ENCODE results near the gene HERPUD1.
"Not testable (repeated sequence)": the region's sequence is repeated elsewhere in the genome, so short reads cannot be mapped to it uniquely, and the experiment has no call there.

Gene HERPUD1

GRCh38 chr16:56911771-56912571 is 20.0 kb upstream of the HERPUD1 start:
- no peak for DNase-seq

DNA sequence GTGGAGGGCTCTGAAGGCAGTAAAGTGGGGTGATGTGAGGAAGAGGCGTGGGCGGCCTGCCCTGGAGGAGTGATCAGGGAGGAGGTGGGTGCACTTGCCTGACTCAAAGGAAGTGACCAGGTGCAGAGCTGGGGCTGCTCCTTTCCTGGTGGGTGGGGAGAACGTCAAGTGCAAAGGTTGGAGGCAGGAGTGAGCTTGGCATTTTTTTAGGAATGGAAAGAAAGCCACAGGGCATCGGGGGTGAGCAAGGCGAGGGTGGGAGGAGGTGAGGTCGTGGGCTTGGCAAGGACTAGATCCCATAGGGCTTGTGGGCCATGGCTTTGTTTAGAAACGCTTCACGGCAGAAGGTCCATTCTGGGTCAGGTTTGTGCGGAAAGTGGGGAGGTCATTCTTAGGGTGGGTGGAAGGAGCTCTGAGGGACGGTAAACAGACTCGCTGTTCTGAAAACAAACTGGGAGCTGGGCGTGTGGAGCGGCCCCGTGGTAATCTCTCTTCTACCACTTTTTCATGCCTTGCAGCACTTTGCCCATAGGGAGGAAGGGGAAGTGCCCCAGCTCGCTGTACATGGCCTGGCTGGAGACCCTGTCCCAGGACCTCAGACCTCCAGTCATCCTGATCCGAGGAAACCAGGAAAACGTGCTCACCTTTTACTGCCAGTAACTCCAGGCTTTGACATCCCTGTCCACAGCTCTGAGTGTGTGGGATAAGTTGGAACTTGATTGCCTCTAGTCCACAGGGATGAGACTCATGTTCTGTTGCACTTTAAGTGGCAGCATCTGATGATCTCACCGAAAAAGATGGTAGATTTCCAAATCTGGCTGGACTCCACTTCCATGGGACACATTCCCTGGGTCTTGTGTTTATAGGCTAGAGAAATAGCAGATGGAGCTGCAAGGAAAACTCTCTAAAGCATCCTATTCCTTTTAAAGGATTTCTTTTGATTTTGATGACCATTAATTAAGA is 18.9 kb upstream of the HERPUD1 start:
- DNase-seq, result no peak

GRCh38 chr16:56914896-56915295 is 17.0 kb upstream of the HERPUD1 start:
- no peak for DNase-seq

DNA sequence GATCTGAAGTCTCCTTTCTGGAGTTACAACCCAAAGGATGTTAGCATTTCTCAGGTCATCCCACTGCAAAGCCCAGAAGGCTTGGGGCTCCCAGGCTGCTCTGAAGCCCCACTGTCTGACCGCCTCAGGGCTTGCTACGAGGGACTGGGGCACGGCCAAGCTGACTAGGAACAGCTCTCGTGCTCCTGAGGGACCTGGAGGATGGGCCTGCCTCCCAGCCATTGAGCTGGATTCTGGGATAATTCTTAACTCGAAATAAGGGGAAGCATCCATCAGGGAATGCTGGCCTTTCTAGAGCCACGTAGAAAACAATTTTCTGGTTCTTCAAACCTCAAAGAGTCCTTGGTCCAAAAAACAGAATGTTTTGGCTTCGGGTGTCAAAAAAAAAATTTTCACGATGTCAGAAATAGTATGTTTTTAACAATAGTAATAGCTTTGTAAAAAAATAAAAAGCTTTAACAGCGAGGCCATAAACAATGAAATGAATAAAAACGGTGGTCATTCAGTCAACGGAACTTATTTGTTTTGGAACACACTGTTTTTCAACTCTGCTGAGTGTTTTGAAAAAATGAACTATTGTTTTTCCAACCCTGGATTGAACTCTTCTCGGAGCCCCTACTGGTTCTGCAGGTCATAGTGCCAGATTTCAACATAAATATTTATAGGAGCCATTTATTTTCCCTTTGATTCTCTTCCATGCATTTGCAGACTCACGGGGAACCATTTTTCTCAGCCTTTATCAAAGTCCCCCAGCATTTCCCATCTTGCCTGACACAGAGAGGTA is 16.4 kb upstream of the HERPUD1 start:
- no peak for DNase-seq

GRCh38 chr16:56916571-56917403 is 15.2 kb upstream of the HERPUD1 start:
- DNase-seq, result peak; percentile 36

GRCh38 chr16:56918467-56919012 is 13.4 kb upstream of the HERPUD1 start:
- no peak for DNase-seq

GRCh38 chr16:56919099-56919800 is 12.7 kb upstream of the HERPUD1 start:
- no peak for DNase-seq

GRCh38 chr16:56921571-56921970 is 10.4 kb upstream of the HERPUD1 start:
- DNase-seq, result no peak

DNA sequence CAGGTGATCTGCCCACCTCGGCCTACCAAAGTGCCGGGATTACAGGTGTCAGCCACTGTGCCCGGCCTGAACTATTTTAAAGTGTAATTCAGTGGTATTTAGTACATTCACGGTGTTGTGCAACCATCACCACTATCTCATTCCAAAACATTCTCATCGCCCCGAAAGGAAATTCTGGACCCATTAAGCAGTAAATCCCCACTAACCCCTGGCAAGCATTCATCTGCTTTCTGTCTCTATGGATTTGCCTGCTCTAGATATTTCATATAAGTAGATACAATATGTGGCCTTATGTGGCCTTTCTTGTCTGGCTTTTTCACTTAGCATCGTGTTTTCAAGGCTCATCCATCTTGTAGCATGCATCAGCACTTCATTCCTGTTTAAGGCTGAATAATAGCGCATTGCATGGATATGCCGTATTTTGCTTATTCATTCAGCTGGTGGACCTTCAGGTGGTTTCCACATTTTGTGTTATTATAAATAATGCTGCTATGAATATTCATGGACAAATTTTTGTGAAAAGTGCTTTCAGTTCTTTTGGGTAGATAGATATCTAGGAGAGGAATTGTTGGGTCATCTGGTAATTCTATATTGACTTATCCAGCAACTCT is 8.4 kb upstream of the HERPUD1 start:
- no peak for DNase-seq

GRCh38 chr16:56927471-56927870 is 4.5 kb upstream of the HERPUD1 start:
- no peak for DNase-seq

DNA sequence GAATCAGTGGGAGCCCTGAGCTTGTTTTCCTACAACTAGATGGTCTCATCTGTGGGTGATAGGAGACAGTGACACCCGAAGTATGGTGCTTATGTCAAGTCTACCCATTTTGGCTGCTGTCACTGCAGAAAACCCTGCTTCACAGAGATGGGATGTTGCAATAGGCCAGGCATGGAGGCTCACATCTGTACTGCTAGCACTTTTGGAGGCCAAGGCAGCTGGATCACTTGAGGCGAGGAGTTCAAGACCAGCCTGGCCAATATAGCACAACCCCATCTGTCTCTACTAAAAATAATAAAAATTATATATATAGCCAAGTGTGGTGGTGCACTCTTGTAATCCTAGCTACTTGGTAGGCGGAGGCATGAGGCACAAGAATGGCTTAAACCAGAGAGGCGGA is 2.3 kb upstream of the HERPUD1 start:
- no peak for DNase-seq

DNA sequence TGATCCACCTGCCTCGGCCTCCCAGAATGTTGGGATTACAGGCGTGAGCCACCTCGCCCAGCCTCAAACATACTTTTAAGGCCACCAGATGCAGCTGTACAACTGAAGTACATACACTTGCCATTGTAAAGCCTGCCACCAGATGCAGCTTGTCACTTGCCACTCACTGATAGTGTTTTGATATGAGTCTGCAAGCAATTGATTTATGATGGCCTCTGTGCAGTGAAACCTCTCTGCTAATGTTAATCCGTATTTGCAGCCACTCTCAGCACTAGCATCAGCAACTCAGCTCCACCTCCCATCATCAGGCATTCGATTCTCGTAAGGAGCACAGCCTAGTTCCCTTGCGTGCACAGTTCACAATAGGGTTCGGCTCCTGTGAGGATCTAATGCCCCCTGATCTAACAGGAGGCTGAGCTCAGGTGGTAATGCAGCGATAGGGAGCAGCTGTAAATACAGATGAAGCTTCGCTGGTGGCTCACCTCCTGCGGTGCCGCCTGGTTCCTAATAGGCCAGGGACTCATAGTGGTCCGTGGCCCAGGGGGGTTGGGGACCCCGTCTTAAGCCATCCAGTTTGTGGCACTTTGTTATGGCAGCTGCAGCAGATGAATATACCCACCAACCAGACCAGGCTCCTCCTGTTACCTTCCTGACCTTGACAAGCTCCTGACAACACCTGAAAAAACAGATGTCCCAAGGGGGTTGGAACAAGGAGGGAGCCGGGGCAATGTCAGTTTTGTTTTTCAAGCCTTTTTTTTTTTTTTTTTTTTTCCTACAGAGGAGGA is 1.3 kb upstream of the HERPUD1 start:
- DNase-seq, result no peak

DNA sequence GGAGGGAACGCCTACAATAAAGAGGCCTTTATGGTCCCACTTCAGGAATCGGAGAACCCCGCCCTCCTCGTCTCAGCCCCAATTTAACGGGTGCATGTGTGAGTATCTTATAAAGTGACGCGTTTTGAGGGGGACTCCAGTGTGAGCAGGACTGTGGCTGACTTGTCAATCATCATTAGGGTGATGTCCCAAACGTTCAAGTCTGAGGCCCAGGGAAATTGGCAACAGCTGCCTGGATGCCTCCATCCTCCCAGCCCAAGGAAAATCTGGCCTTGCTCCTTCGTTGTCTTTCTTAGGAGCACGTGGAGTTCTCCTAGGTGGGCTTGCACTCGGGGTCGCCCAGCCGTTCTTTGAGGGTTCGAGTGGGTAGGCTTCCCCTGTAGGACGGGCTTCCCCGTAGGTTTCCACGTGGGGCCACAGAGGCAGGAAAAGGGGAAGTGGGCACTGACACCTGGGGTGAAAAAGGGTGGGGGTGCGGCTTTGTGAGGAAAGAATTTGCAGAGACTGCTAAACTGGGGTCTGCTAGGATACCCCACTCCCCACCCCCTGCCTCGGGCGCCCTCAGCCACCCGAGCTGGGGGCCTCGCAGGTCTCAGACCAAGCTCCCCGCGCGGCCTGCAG is 561 bp upstream of the HERPUD1 start:
- no peak for DNase-seq

- peak; percentile 45 for DNase-seq
These were observed 1.0 kb downstream of the HERPUD1 start for GRCh38 chr16:56932721-56933619.

DNA sequence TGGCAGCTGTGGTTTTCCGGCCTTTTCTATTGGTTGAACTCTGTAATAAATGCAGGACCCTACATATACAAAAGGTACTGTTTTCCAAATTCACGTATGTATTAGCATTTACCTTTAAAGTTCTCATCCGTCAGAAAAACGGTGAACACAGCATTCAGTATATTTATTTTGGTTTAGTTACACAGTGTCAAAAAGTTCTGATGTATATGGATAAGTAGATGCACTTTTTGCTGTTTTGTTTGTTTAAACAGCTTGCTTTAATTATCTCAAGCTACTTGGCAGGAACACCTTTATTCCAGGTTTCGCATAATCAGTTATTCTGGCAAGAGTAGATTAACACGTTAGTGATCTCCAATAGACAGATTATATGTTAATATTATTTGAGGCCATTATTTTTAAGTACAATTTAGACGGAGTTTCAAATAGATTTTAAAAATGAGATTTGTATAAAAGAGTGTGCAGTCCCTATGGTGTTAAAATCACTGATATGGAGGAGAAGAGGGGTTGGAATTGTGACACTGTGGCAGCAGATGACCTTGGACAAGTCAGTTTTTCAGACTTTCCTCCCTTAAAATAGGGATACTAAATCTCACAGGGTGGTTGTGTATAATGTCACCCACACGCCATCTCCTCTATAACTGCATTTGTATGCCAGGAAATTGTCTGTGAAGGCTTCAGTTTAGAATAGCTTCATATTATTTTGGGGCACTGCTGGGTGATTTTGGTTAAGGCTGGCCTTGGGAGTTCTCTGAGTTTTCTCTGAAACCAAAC is 2.1 kb downstream of the HERPUD1 start:
- DNase-seq, result no peak

- not testable (repeated sequence) for DNase-seq
These were observed 2.7 kb downstream of the HERPUD1 start for GRCh38 chr16:56934599-56935145.

DNA sequence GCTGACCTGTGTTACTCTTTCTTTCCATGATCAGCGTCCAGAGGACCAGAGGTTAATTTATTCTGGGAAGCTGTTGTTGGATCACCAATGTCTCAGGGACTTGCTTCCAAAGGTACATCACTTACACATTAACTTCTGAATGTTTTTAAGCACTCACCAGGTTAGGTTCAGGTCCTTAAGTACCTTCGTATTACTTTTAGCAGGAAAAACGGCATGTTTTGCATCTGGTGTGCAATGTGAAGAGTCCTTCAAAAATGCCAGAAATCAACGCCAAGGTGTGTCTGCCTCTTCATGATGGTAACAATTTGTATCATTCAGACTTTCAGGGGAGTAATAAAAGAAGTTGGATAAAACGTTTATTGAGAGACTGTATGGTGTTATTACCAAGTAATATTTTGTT is 3.3 kb downstream of the HERPUD1 start:
- no peak for DNase-seq

Measured in stimulated activated CD4-positive, alpha-beta T cell treated with anti-CD3 and anti-CD28 coated beads, Interleukin-4, amount 100 ng/mL, for 24 hours (primary cell).